ENCODE measurements around the gene SLC6A18.

The SLC6A18 gene

DNA sequence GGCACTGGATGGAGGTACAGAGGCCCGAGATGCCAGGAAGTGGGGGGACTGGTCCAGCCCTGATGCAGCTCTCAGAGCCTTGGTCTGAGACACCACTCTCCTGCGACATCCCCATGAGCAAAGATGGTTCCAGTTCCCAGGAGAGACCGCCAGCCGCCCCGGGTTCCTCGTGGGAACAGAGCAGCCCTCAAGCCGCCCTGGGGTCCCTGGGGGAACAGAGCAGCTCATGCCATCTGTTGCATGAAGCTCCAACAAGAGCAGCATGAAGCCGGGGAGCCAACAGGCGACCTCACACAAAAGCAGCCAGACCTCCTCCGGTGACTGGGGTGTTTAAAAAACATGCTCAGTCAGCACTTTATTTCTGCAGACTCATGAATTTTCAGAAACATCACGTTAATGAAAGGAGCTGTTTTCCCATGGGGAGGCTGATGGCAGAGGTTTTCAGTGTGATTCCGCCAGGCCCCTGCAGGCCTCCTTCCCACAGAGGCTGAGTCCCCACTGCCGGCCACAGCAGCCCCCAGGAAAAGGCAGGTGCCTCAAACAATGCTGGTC lies 6.2 kb downstream of the SLC6A18 start:
- no peak for DNase-seq (ENCODE audit: low read depth in 2 of 2)

DNA sequence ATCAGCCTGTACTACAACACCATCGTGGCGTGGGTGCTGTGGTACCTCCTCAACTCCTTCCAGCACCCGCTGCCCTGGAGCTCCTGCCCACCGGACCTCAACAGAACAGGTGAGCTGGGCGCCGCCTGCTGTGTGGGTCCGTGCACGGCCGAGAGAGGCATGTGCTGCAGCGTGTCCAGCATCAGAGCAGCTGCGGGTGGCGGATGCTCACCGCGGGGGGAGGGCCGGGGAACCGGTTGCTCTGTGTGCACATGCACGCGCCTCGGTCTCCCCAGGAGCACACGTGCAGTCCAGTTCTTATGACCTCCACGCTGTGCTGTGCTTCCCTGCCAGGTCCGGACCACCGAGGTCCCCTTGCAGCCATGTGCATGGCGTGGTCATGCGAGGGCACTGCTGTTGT lies 7.6 kb downstream of the SLC6A18 start:
- DNase-seq (ENCODE audit: low read depth in 2 of 2), result no peak

DNA sequence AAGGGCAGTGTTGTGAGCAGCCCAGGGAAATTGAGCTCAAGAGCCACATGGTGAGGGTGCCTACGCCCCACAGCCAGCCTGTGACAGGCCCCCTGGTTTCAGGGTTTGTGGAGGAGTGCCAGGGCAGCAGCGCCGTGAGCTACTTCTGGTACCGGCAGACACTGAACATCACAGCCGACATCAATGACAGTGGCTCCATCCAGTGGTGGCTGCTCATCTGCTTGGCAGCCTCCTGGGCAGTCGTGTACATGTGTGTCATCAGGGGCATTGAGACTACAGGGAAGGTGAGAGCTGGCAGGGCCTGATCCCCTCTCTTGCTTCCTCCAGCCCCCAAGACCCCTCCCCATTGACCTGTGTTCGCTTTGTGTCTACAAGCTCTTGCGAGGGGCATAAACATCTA lies 10.2 kb downstream of the SLC6A18 start:
- no peak for DNase-seq (ENCODE audit: low read depth in 2 of 2)

DNA sequence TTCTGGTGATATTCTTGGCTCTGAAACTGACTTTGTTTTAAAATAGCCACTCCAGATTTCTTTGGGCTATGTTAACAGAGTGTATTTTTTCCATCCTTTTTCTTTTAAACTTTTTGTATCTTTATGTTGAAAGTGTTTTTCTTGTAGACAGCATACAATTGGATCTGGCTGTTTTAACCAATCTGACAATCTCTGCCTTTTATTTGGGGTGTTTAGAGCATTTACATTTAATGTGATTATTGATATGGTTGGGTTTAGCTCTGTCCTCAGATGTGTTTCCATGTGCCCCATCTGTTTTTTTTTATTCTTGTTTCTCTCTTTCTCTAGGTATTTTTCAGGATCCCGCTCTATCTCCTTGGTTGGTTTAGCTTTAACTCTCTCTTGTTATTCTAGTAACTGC lies 10.7 kb downstream of the SLC6A18 start:
- DNase-seq (ENCODE audit: low read depth in 2 of 2), result no peak

DNA sequence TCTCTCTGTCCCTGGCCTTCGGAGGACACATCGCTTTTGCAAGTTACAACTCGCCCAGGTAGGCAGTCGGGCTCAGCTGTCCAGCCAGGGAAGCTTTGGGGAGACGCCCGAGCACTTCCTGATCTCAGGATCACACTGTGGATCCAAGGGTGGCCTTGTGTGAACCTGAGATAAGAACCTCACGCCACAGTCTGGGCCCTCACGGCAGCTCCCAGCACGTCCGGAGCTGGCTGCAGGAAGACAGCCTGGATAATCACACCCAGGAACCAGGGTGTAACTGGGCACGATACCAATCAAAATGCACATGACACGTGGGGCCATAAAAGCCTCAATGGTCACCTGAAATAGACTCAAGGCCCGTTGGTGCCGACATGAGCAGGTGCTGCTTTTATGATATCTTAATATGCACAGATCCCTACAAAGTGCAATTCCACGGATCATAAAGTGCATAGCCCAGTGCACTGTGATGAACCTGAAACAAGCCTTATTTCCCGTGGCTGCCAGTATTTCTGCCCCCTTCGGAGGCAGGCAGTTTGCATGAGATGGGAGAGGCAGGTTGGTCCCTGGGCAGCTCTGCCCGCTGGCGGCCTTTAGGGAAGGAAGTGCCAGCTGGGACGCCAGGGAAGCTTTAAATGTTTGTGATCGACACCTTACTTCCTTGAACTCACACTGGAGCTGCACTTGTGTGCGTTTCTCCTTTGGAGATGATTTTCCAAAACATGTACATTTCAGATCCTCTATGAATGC lies 14.5 kb downstream of the SLC6A18 start:
- DNase-seq (ENCODE audit: low read depth in 2 of 2), result no peak

DNA sequence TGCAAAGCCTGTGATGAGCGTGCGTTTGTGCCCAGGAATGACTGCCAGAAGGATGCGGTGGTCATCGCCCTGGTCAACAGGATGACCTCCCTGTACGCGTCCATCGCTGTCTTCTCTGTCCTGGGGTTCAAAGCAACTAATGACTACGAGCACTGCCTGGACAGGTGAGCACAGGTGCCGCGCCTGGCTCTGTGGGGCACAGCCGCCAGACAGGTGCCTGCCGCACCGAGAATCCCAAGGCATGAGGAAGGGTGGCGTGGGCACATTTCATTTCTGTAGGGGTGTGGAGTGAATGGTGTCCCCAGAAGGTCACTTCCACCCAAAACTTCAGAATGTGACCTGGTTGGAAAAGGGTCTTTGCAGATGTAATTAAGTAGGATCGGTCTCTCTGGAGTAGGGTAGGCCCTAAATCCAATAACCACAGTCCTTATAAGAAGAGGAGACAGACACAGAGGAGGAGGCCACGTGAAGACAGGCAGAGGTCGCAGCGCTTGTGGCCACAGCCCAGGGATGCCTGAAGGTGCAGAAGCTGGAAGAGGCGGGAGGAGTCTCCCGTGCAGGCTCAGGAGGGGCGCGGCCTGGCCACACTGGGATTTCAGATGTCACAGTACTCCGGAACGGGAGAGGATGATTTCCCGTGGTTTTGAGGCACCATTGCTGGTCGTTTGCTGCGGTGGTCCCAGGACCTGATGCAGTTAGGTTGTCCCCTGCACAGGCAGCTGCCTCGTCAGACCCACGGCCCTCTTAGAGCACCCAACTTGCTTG lies 15.5 kb downstream of the SLC6A18 start:
- DNase-seq (ENCODE audit: low read depth in 2 of 2), result no peak

DNA sequence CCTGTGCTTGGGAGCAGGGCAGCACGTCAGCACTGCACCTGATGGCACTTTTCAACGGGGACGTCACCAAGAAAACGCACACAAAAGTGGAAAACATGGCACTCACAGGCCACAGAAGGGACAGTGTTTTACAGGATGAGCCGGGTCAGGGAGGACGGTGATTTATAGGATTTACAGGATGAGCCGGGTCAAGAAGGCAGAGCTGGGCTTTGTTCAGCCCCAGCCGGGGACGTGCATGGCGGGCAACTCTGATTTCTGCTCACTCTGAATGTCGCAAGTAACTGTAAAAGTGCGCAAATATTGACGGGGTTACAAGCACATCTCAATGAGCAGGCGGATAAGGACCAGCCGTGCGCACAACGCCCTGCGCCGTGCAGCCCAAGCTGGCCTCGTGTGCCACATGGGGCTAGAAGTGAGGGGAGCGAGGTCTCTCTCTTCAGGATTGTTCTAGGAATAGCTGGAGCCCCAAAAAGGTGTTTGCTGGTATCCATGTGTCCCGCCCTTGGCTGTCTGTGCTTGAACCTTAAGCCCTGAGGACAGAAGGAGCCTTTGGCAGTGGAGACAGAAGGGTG lies 16.4 kb downstream of the SLC6A18 start:
- no peak for DNase-seq (ENCODE audit: low read depth in 2 of 2)

DNA sequence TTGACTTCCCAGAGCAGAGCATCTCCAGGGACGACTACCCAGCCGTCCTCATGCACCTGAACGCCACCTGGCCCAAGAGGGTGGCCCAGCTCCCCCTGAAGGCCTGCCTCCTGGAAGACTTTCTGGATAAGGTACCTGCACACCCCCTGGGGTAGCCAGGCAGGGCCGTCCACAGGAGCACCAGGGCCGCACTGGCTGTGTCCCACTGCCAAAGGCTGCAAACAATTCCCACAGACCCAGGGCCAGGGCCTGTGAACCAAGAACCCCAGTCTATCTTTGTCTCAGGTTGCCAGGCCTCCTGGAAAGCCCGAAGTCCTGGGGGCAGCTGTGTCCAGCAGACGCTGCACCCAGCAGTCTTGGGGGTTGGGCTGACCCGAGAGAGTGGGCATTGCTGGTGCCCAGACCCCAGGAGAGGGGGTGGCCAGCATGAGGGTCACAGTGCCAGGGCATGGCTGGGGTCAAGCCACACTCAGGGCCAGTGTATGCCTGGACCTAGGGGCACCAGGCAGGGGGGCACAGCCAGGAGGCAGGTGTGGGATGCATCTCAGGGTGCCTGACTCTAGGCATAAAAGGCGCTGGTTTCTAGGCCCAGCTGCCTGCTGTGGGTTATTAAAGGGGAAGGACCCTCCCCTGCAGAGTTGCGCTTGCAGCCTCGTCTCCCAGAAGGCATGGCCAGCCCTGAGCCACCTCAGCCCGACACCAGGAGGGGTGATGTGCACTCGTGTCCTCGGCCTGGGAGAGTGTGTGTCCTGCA lies 17.7 kb downstream of the SLC6A18 start:
- no peak for DNase-seq (ENCODE audit: low read depth in 2 of 2)

DNA sequence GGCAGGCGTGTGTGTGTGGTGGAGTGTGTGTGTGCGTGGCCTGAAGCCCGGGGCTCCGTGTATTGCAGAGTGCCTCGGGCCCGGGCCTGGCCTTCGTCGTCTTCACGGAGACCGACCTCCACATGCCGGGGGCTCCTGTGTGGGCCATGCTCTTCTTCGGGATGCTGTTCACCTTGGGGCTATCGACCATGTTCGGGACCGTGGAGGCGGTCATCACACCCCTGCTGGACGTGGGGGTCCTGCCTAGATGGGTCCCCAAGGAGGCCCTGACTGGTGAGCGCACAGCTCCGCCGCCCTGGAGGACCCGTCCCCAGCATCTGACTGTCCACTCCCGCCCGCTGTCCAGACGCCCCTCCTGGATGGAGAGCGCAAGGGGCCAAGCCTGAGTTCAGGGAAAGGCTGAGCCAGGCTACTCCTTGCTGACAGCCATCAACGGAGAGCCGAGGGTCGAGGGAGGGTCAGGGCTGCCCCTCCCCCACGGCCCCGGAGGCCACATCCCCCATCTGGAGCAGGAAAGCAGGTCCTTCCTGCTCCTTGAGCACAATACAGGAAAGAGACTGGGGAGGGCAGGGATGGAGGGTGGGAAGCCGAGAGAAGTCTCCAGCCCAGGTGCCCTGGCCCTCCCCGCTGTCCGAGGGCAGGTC lies 18.4 kb downstream of the SLC6A18 start:
- DNase-seq (ENCODE audit: low read depth in 2 of 2), result no peak

DNA sequence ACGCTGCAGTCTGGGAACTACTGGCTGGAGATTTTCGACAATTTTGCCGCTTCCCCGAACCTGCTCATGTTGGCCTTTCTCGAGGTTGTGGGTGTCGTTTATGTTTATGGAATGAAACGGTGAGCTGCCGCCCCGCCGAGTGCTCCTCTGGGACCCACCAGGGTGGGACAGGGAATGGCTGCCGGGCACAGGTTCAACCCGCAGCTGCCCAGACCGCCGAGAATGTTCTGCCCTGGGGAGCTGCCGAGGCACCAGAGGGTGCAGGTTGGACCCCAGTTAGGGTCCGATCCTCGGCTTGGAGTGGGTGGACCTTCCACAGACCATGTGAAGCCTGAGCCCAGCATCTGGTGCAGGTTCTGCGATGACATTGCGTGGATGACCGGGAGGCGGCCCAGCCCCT lies 19.1 kb downstream of the SLC6A18 start:
- no peak for DNase-seq (ENCODE audit: low read depth in 2 of 2)

DNA sequence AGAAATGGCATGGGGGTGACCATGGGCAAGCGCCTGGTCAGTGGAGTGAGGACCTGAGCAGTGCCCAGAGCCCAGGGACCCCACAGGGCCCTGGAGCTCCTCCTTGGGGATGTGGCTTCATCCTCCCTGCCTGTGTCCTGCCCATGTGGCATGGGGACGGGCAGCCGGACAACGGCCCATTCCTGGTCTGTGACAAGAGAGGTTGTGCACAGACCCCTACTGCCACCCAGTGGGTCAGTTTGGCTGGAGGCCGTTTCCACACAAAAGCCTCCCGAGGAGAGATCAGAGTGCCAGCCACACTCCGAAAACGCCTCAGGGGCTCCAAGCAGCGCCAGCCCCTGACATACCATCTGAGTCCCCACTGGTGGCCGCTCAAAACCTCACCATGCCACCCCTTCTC lies 19.8 kb downstream of the SLC6A18 start:
- no peak for DNase-seq (ENCODE audit: low read depth in 2 of 2)

DNA sequence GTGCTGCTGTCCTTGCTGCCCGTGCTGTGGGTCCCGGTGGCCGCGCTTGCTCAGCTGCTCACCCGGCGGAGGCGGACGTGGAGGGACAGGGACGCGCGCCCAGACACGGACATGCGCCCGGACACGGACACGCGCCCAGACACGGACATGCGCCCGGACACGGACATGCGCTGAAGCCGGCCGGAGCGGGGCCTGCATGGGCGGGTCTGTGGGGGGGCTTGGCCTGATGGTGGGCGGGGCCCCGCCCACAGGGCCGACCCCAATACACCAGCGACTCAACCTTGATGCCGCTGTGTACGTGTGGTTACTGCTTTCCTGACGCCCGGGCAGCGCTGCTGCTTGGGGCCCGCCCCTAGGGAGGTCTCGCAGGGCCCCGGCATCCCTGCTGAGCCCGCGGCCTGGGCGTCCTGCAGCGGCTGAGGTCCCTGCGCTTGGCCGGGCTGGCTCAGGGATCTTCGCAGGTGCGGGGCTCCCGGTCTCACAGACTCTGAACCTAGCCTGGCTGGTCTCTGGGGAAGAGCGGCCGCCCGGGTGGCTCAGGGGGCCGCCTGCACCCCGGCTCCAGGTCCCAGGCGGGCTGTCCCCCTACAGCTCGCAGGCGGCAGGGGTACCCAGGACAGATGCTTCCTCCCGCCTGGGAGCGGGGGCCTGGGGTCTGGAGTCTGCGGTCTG lies 20.9 kb downstream of the SLC6A18 start:
- DNase-seq (ENCODE audit: low read depth in 2 of 2), result no peak

DNA sequence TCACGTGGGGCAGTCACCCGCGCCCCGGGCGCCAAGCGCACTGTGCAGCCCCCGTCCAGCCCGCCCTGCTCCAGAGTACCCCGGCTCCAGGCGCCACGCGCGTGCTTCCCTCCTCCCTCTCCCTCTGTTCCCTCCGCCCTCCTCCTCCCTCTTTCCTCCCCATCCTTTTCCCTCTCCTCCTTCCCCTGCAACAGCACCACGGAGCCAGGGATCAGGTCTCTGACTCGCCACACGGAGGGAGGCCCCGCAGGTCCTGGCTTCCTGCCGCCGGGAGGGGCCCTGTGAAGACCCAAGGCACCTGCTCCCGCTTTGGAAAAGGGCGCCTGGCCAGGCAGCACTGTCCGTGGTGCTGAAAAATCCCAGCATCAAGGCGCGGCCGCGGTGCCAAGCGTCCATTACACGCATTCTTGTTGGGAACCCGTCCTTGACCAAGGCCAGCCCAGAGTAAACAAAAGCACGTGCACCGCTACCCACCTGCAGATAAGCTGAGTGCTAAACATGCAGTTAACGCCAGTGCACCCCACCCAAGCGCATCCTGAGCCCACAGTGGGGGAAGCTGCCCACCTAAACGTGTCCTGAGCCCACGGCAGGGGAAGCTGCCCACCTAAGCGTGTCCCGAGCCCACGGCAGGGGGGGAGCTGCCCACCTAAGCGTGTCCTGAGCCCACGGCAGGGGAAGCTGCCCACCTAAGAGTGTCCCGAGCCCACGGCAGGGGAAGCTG lies 21.7 kb downstream of the SLC6A18 start:
- no peak for DNase-seq (ENCODE audit: low read depth in 2 of 2)

DNA sequence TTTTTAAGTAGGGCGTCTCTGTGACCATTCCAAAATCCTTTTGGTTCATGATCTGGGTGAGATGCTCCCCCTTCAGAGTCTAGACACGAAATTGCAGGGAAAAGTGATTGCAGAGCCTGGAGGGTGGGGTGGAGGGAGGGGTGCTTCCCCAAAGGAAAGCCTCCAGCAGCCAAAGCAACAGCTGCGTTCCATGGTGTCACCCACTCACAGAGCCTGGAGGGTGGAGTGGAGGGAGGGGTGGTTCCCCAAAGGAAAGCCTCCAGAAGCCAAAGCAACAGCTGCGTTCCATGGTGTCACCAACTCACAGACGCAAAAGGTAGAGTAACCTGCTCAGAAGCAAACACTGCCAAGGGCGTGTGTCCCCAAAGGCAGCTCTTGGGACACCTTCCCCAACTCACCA lies 22.6 kb downstream of the SLC6A18 start:
- no peak for DNase-seq (ENCODE audit: low read depth in 2 of 2)

DNA sequence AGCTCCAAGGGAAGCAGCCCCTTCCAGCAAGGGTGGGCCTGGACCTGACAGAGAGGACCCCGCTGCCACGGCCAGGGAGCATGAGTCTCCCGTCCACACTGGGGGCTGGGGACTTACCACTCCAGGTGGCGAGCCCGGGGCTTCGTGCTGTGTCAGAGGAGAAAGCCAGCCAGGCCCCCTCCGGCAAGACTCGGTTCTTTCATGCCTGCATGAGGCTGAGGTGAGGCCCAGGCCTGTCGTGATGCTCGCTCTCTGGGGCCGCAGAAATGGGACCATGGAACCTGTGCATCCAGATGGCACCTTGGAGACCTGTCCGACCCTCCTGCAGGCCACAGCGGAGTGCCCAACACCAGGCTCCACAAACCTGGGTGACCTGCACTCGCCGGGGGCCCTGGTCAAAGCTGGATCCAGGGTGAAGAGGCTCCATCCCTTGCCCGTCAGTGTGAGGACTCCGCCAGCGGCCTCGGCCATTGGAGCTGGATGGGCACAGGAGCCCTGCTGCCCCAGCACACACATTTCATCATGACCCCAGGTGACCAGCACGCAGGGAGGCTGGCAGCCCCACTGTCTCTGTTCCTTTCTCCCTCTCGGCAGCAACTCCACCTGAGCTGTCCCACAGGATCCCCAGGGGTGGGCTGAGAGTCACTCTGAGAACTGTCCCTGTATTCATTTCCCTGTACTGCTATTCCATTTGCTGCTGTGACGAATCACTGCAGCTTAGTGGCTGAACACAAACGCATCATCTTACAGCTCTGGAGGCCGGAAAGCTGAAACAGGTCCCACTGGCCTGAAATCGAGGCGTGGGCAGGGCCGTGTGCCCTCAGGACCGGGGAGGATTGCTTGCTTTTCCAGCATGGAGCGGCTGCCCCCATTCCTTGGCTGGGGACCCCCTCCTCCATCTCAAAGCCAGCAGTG lies 24.4 kb downstream of the SLC6A18 start:
- DNase-seq (ENCODE audit: low read depth in 2 of 2), result no peak

DNA sequence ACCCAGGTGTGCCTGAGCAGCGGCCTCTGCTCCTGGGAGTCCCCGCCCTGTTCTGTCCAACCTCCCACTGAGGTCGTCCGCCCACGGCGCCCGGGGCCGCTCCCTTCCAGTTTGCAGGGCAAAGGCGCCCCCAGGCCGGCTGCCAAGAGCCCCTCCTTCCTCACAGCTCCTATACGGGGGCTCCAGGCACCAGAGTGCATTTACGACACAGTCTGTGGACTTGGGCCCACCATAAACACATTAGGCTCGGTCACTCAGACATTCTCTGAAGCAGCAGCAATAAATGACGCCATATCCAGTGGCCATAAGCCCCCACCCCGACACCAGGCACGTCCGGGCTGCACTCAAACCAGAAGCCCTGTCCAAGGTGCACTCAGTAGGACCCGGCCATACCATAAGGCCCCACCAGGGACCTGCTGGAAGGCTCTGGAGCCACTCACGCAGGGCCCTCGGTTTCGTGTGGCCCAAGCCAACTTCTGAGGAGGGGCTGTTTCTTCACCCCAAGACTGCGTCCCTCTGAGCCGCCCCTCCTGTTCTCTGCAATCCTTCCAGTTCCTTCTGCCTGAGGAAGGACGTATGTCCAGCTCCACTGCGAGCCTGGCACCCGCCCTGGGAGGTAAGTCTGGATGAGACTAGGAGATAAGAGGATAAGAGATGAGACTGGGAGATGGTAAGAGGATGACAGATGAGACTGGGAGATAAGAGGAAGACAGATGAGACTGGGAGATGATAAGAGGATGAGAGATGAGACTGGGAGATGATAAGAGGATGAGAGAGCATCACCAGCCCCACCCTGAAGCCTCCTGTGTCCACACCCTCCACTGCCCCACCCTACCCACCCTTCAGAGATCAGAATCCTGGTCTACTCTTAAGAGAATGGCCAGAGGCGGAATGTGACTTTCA lies 26.7 kb downstream of the SLC6A18 start:
- DNase-seq (ENCODE audit: low read depth in 2 of 2), result no peak

DNA sequence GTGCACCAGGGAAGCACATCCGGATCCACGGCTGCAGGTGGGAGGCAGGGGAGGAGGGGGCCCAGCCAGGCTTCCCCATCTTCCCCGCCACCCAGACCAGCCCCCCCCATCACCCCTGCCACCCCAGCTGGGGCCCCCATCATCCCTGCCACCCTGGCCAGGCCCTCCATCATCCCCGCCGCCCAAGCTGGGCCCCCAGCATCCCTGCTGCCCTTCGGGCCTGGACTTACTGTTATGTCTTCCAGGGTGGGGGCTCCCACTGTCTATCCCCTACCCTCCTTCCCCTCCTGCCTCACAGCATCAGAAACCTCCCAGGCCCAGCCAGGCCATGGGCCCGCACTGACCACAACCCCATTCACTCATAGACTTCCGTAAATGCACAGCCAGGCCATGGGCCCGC lies 27.5 kb downstream of the SLC6A18 start:
- DNase-seq (ENCODE audit: low read depth in 2 of 2), result no peak

DNA sequence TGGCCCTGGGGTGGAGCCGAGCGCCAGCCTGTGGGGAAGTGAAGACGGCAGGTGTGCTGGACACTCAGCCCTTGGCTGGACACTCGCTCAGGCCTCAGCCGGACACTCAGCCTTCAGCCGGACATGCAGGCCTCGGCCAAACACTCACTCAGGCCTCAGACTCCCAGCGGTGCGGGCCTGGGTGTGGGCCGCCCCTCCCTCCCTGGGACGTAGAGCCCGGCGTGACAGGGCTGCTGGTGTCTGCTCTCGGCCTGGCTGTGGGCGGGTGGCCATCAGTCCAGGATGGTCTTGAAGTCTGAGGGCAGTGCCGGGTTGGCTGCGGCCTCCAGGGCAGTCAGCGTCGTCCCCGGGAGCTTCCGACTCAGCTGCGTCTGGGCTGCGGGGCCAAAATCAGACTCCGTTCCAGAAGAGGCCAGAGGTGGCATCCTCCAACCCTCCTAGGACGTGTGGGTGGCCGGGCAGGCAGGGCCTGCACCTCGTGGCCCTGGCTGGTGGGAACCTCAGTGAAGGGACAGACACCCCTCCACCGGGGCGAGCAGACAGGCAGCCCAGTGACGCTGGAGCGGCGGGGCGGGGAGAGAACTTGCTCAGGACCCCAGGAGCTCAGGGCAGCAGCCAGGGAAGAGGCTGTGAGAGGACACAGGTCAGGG lies 28.4 kb downstream of the SLC6A18 start:
- no peak for DNase-seq (ENCODE audit: low read depth in 2 of 2)
